Right forelimb (tissue), 1 donor: ENCODE results near the gene NEK8.
"Not testable (repeated sequence)": the region's sequence is repeated elsewhere in the genome, so short reads cannot be mapped to it uniquely, and the experiment has no call there.

Experiments used
- DNase-seq: peaks from one replicate; pipeline ENCODE4 v3.0.0-alpha.2; 2018

Gene NEK8

DNA sequence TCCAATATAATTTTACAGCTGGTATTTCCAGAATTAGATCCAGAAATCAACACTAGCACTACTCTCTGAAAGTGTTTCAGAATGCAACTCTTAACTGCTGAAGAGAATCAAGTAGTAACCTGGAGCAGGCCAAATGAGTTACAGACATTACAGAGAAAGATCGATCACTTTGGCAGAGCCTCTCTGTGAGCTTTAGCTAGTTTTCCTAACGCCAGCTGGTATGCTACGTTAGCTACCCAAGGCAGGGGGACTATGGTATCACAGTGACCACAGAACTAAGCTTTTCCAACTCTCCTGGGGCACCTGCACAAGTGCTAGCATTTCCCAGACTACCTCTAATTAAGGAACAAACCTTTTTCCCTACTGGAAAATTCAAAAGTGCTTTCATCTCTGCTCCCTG lies 45.6 kb downstream of the NEK8 start:
- no peak for DNase-seq

DNA sequence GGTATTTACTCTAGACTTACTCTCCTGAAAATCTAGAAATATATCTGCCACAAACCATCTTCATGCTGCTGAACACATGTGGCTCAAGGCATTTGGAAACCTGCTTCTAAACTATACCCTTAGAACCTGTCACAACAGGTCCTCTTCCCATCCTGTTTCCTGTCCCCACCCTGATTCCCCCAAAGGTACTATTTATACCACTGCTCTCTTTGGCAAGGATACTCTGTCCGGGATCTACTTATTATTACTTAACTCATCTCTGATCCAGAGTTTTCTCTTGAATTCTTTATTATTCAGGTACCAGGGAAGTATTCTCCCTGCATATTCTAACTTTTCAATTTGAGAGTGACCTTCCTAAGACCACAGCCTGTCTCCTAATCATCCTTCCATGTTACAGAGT lies 48.6 kb downstream of the NEK8 start:
- no peak for DNase-seq

GRCh38 chr17:28779601-28780000 lies 51.0 kb downstream of the NEK8 start:
- DNase-seq = not testable (repeated sequence)

DNA sequence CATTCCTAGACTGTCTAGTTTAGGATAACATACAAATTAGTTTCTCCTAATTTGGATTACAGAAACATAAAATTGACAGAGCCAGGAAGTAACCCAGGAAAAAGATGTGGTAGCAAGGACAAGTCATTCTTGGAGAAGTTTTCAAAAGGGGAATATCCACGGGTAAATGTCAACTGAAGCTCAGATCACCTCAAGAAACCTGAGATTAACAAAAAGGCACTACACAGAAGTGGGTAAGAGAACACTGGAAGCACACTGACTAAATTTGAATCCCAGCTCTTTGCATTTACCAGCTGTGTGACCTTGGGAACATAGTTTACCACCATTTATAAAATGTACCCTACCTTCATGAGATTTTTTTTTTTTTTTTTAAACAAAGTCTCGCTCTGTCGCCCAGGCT lies 54.6 kb downstream of the NEK8 start:
- no peak for DNase-seq

DNA sequence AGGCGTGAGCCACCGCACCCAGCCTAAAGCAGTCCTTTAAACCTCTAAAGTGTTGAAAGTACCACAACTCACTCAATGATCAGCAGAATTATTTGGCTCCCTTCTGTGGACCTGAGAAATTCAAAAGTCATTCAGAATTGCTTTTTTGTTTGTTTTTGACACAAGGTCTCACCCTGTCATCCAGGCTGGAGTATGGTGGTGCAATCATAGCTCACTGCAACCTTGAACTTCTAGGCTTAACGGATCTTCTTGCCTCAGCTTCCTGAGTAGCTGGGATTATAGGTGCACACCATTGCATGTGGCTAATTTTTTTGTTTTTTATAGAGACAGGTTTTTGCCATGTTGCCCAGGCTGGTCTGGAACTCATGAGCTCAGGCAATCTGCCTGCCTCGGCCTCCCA lies 59.5 kb downstream of the NEK8 start:
- DNase-seq = no peak
